A549 (cell line): ENCODE data around the gene IPO5.

Experiments used
- POLR2A ChIP-seq: IDR thresholded peaks from 2 replicates; pipeline ENCODE4 v1.6.1; 2012; ENCODE audit warnings: mild to moderate bottlenecking, low read length
- RAD21 ChIP-seq, 2 experiments: fragments of >200 bp in 1 of 2; sonication (Bioruptor Twin) in 1 of 2; formaldehyde crosslinking in 1 of 2; IDR thresholded peaks in 1 of 2; conservative IDR thresholded peaks in 1 of 2; 2 replicates in 1 of 2; 3 replicates in 1 of 2; pipeline ENCODE4 v1.6.1; 2012 to 2018; ENCODE audit warnings: inconsistent platforms in 1 of 2

GRCh38 chr13:98060282-98060681, 106.8 kb downstream of the IPO5 start:
- TF ChIP-seq POLR2A: no peak
- no peak for TF ChIP-seq RAD21 (conservative IDR thresholded peaks at IDR 0.05 in 1 of 2, IDR thresholded peaks at IDR 0.05 in 1 of 2)
